ENCODE results near the gene CACNA2D1. TPM values are rescaled to one million over a fixed set of nuclear protein-coding genes. Genes with fewer than 3 reads are reported as not detected.

CACNA2D1 gene
- total RNA-seq, 1 experiment from 2014 or later = 36.2 TPM

DNA sequence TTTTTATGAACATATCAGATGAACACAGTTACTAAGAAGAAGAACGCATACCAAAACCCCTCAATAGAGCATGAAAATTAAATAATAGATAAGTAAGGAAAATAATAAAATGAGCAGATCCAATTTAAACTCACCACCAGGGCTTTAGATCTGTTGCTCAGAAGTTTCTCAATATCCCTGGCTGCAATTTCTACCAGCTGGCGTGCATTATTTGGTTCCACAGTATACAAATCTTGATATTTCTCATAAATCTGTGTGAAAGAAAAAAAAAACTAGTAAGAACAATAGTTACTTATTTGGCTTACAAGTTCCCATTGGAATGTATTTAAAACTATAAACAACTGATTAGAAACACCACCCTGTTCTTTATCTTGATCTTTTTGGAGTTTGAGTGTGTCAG, 108.6 kb downstream of the CACNA2D1 start:
- no peak overlapping the region for H2BK12ac ChIP-seq (ENCODE audit: insufficient read length, low read depth, low read length)
- WGBS (ENCODE audit: extremely low coverage, insufficient read length, low lambda C conversion rate) = no CpG with 5 or more reads among the region's 2 CpGs
- no peaks in the 10 kb centered on the region for H3K9me3 ChIP-seq (ENCODE audit: control insufficient read depth, low read depth, low read length)
- TF ChIP-seq, protein P1, sequence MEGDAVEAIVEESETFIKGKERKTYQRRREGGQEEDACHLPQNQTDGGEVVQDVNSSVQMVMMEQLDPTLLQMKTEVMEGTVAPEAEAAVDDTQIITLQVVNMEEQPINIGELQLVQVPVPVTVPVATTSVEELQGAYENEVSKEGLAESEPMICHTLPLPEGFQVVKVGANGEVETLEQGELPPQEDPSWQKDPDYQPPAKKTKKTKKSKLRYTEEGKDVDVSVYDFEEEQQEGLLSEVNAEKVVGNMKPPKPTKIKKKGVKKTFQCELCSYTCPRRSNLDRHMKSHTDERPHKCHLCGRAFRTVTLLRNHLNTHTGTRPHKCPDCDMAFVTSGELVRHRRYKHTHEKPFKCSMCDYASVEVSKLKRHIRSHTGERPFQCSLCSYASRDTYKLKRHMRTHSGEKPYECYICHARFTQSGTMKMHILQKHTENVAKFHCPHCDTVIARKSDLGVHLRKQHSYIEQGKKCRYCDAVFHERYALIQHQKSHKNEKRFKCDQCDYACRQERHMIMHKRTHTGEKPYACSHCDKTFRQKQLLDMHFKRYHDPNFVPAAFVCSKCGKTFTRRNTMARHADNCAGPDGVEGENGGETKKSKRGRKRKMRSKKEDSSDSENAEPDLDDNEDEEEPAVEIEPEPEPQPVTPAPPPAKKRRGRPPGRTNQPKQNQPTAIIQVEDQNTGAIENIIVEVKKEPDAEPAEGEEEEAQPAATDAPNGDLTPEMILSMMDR (conservative IDR thresholded peaks at IDR 0.05) = no peak
- H2BK120ac ChIP-seq (ENCODE audit: low read depth, low read length, poor library complexity, severe bottlenecking) = no peak overlapping the region
- no peak overlapping the region for H3K27ac ChIP-seq (ENCODE audit: insufficient read length, low read depth, low read length)
- H3K4me1 ChIP-seq (ENCODE audit: insufficient read depth, low read length) = no peaks in the 10 kb centered on the region; the same call in 1 of the 2 replicates
- H3K56ac ChIP-seq (ENCODE audit: insufficient read length, low read depth, low read length) = no peak overlapping the region
- Mint-ChIP-seq H3K27me3 (ENCODE audit: low read depth) (no peaks in the 10 kb centered on the region), H3K4me1 (peaks cover 23 to 29% of the 10 kb centered on the region in 2 experiments), H3K9me3 (no peaks in the 10 kb centered on the region), H3K4me3 (no peak overlapping the region), H3K36me3 (ENCODE audit: insufficient read depth in 1 of 3, low read depth in 3 of 3) (no peaks in the 10 kb centered on the region; a peak in 1 of 7 replicates), H3K27ac (no peak overlapping the region; a peak in 1 of 7 replicates)
- H4K20me1 ChIP-seq (ENCODE audit: control insufficient read depth, insufficient read depth, insufficient read length) = no peaks in the 10 kb centered on the region
- no peak overlapping the region for H4K5ac ChIP-seq (ENCODE audit: insufficient read length, low read depth, low read length)
- H3K4me2 ChIP-seq (ENCODE audit: insufficient read depth, insufficient read length, low read length) = no peak overlapping the region
- H3K79me1 ChIP-seq (ENCODE audit: insufficient read depth, low read depth, low read length, poor library complexity, severe bottlenecking) = no peaks in the 10 kb centered on the region
- H3T11ph ChIP-seq (ENCODE audit: low read length) = no peak overlapping the region
- no peak overlapping the region for H2AFZ ChIP-seq (ENCODE audit: low read length)
- no peak overlapping the region for H3K14ac ChIP-seq (ENCODE audit: insufficient read depth, low read length)
- H3K27me3 ChIP-seq (ENCODE audit: insufficient read depth, low read length) = no peaks in the 10 kb centered on the region
- no peak overlapping the region for H2BK20ac ChIP-seq (ENCODE audit: low read depth, low read length, poor library complexity, severe bottlenecking)
- no peak overlapping the region for H3K18ac ChIP-seq (ENCODE audit: insufficient read length, low read depth, low read length)
- no peak overlapping the region for H2BK5ac ChIP-seq (ENCODE audit: insufficient read length, low read length)
- H3K79me2 ChIP-seq (ENCODE audit: insufficient read depth, low read length) = no peaks in the 10 kb centered on the region
- no peak overlapping the region for H4K8ac ChIP-seq (replicated peaks; ENCODE audit: insufficient read length, low read depth, low read length)
- no peak overlapping the region for H2BK15ac ChIP-seq (ENCODE audit: low read depth, low read length)
- no peak for DNase-seq
- H3K23me2 ChIP-seq (ENCODE audit: insufficient read length, low read depth, low read length, poor library complexity, severe bottlenecking) = no peaks in the 10 kb centered on the region
- no peak overlapping the region for H3K4ac ChIP-seq (ENCODE audit: low read depth, low read length)
- H3K23ac ChIP-seq (ENCODE audit: insufficient read length, low read depth, low read length) = no peak overlapping the region
- H4K91ac ChIP-seq (ENCODE audit: insufficient read length, low read depth, low read length) = no peak overlapping the region
- H2AK5ac ChIP-seq (ENCODE audit: insufficient read length, low read length) = no peak overlapping the region
- H3K9ac ChIP-seq (ENCODE audit: extremely low read depth, insufficient read length, low read length) = no peak overlapping the region
